Activated CD8-positive, alpha-beta T cell treated with anti-CD3 and anti-CD28 coated beads, Interleukin-2, amount 10 ng/mL, durations not matched to agents 7 days and 5 days (primary cell): ENCODE data around the gene UBLCP1. TPM values are rescaled to one million over a fixed set of nuclear protein-coding genes. Genes with fewer than 3 reads are reported as not detected.
"Not testable (repeated sequence)": the region's sequence is repeated elsewhere in the genome, so short reads cannot be mapped to it uniquely, and the experiment has no call there.

ENCODE experiments used
- ATAC-seq: fragments of 150-1000 bp; cut with Tn5 transposase; one replicate; pipeline ENCODE4 v1.10.0; 2021; ENCODE audit warnings: moderate library complexity
- CTCF ChIA-PET: fragments of 350-600 bp; sonication (Branson Sonifier 250); formaldehyde crosslinking; loops from one replicate; lab custom pipeline; 2021; ENCODE audit warnings: antibody characterized with exemption; lab: Charles Lee
- POLR2A ChIA-PET: fragments of 350-600 bp; sonication (Branson Sonifier 250); formaldehyde crosslinking; loops from one replicate; lab custom pipeline; 2021; ENCODE audit warnings: antibody characterized with exemption; lab: Charles Lee
- DNase-seq: peaks from one replicate; pipeline ENCODE4 v3.0.0-alpha.2; 2020
- H3K27ac Mint-ChIP-seq: one replicate; pipeline ENCODE4 v1.8.0; 2021; ENCODE audit warnings: mild to moderate bottlenecking, mixed read lengths
- H3K27me3 Mint-ChIP-seq: one replicate; pipeline ENCODE4 v1.8.0; 2021; ENCODE audit warnings: low read depth, mixed read lengths
- H3K36me3 Mint-ChIP-seq: one replicate; pipeline ENCODE4 v1.8.0; 2021; ENCODE audit warnings: low read depth, mixed read lengths
- H3K4me1 Mint-ChIP-seq: one replicate; pipeline ENCODE4 v1.8.0; 2021; ENCODE audit warnings: low read depth, mixed read lengths
- H3K4me3 Mint-ChIP-seq: one replicate; pipeline ENCODE4 v1.8.0; 2021; ENCODE audit warnings: mild to moderate bottlenecking, mixed read lengths
- H3K9me3 Mint-ChIP-seq: one replicate; pipeline ENCODE4 v1.8.0; 2022; ENCODE audit warnings: mixed read lengths; ENCODE audit not compliant: insufficient read depth
- total RNA-seq, 2 experiments: library from RNA; stranded (reverse); gene quantifications; one replicate each; pipeline ENCODE4 v1.2.3, GENCODE V29; 2021

Gene UBLCP1
- total RNA-seq: 10 to 100 TPM; 27.8 to 28.4 TPM

- peak within 1 kb of the TSS; percentile 97 for H3K4me3 Mint-ChIP-seq
- H3K4me1 Mint-ChIP-seq: peaks cover 29% of the 10 kb centered on the region
- peak within 1 kb of the TSS; percentile 98 for H3K27ac Mint-ChIP-seq
- peak; percentile 88 for ATAC-seq
- peaks cover 9% of the 10 kb centered on the region for H3K9me3 Mint-ChIP-seq
- H3K27me3 Mint-ChIP-seq: no peaks in the 10 kb centered on the region
- CTCF ChIA-PET: interaction anchor here (1.3 to 1.8 kb wide), 4 partner anchors 8 to 106 kb away, joined by 3 to 8 read pairs (median 4); no protein-coding TSS in a partner anchor
- H3K36me3 Mint-ChIP-seq: peaks cover 37% of the 10 kb centered on the region
- POLR2A ChIA-PET: interaction anchor here (0.7 to 1.7 kb wide), 8 partner anchors 11 to 195 kb away, joined by 3 to 13 read pairs (median 3); no protein-coding TSS in a partner anchor
- peak; percentile 87 for DNase-seq
Observed at GRCh38 chr5:159262859-159263568, at the start of gene UBLCP1. Gene UBLCP1 (plus strand): TSS chr5:159263290. CDS start chr5:159268916, 5,626 bp downstream.

- no peaks in the 10 kb centered on the region for H3K27me3 Mint-ChIP-seq
- H3K9me3 Mint-ChIP-seq: no peaks in the 10 kb centered on the region
- POLR2A ChIA-PET: no interaction called here
- DNase-seq (no peak), ATAC-seq (no peak)
- H3K4me3 Mint-ChIP-seq: no peak overlapping the region
- peaks cover 1% of the 10 kb centered on the region for H3K36me3 Mint-ChIP-seq
- no peak overlapping the region for H3K27ac Mint-ChIP-seq
- CTCF ChIA-PET: interaction anchor here (0.9 to 2.3 kb wide), 5 partner anchors 30 to 197 kb away, joined by 3 to 7 read pairs (median 3); no protein-coding TSS in a partner anchor
- H3K4me1 Mint-ChIP-seq: peaks cover 34% of the 10 kb centered on the region
Observed at GRCh38 chr5:159214486-159215271, 48.4 kb upstream of the UBLCP1 start.

- H3K4me3 Mint-ChIP-seq: no peak overlapping the region
- no peaks in the 10 kb centered on the region for H3K36me3 Mint-ChIP-seq
- peaks cover 22% of the 10 kb centered on the region for H3K4me1 Mint-ChIP-seq
- no peaks in the 10 kb centered on the region for H3K27me3 Mint-ChIP-seq
- H3K9me3 Mint-ChIP-seq: no peaks in the 10 kb centered on the region
- no peak overlapping the region for H3K27ac Mint-ChIP-seq
- no peak for DNase-seq
- ATAC-seq: no peak
- POLR2A ChIA-PET: no interaction called here
- CTCF ChIA-PET: interaction anchor here (0.9 to 2.3 kb wide), 2 partner anchors 29 to 59 kb away, joined by 3 to 6 read pairs; no protein-coding TSS in a partner anchor
Observed at GRCh38 chr5:159215886-159216285, 47.2 kb upstream of the UBLCP1 start.

- CTCF ChIA-PET: interaction anchor here (2.3 kb wide), 1 partner anchor 28 kb away, joined by 6 read pairs; no protein-coding TSS in a partner anchor
- H3K4me1 Mint-ChIP-seq: peaks cover 17% of the 10 kb centered on the region
- POLR2A ChIA-PET: no interaction called here
- no peaks in the 10 kb centered on the region for H3K9me3 Mint-ChIP-seq
- H3K36me3 Mint-ChIP-seq: no peaks in the 10 kb centered on the region
- no peak overlapping the region for H3K27ac Mint-ChIP-seq
- no peaks in the 10 kb centered on the region for H3K27me3 Mint-ChIP-seq
- no peak overlapping the region for H3K4me3 Mint-ChIP-seq
- DNase-seq (no peak), ATAC-seq (no peak)
Observed at GRCh38 chr5:159216454-159216853, 46.6 kb upstream of the UBLCP1 start.

- Mint-ChIP-seq H3K27me3 (no peaks in the 10 kb centered on the region), H3K9me3 (no peaks in the 10 kb centered on the region), H3K4me3 (no peak overlapping the region), H3K27ac (no peak overlapping the region), H3K4me1 (peaks cover 10% of the 10 kb centered on the region), H3K36me3 (no peaks in the 10 kb centered on the region)
- ATAC-seq: no peak
- DNase-seq: no peak
- POLR2A ChIA-PET: no interaction called here
- CTCF ChIA-PET: no interaction called here
Observed at GRCh38 chr5:159217236-159217635, 45.9 kb upstream of the UBLCP1 start.

GRCh38 chr5:159218595-159219023, 44.5 kb upstream of the UBLCP1 start:
- no peak for ATAC-seq
- Mint-ChIP-seq H3K27me3 (no peaks in the 10 kb centered on the region), H3K27ac (no peak overlapping the region), H3K36me3 (no peaks in the 10 kb centered on the region), H3K4me3 (no peak overlapping the region), H3K9me3 (no peaks in the 10 kb centered on the region), H3K4me1 (peaks cover 2% of the 10 kb centered on the region)
- DNase-seq: no peak
- ChIA-PET POLR2A (no interaction called here), CTCF (no interaction called here)

GRCh38 chr5:159220206-159220605, 42.9 kb upstream of the UBLCP1 start:
- Mint-ChIP-seq H3K36me3 (no peaks in the 10 kb centered on the region), H3K4me1 (peaks cover 2% of the 10 kb centered on the region), H3K9me3 (no peaks in the 10 kb centered on the region), H3K27ac (no peak overlapping the region), H3K4me3 (no peak overlapping the region), H3K27me3 (no peaks in the 10 kb centered on the region)
- ATAC-seq (no peak), DNase-seq (no peak)
- ChIA-PET POLR2A (no interaction called here), CTCF (no interaction called here)

GRCh38 chr5:159223469-159223868, 39.6 kb upstream of the UBLCP1 start:
- no peak overlapping the region for H3K27ac Mint-ChIP-seq
- ChIA-PET CTCF (no interaction called here), POLR2A (no interaction called here)
- DNase-seq (no peak), ATAC-seq (no peak)
- H3K27me3 Mint-ChIP-seq: no peaks in the 10 kb centered on the region
- no peaks in the 10 kb centered on the region for H3K36me3 Mint-ChIP-seq
- no peaks in the 10 kb centered on the region for H3K9me3 Mint-ChIP-seq
- no peak overlapping the region for H3K4me3 Mint-ChIP-seq
- H3K4me1 Mint-ChIP-seq: no peaks in the 10 kb centered on the region

- ChIA-PET CTCF (no interaction called here), POLR2A (no interaction called here)
- Mint-ChIP-seq H3K36me3 (no peaks in the 10 kb centered on the region), H3K9me3 (no peaks in the 10 kb centered on the region), H3K27me3 (no peaks in the 10 kb centered on the region), H3K27ac (no peak overlapping the region), H3K4me3 (no peak overlapping the region), H3K4me1 (no peaks in the 10 kb centered on the region)
- DNase-seq (no peak), ATAC-seq (no peak)
Observed at GRCh38 chr5:159224471-159224870, 38.6 kb upstream of the UBLCP1 start.

- H3K9me3 Mint-ChIP-seq: no peaks in the 10 kb centered on the region
- no peak overlapping the region for H3K4me3 Mint-ChIP-seq
Observed at GRCh38 chr5:159226451-159226850, 36.6 kb upstream of the UBLCP1 start.

GRCh38 chr5:159227452-159227851, 35.6 kb upstream of the UBLCP1 start:
- POLR2A ChIA-PET: no interaction called here
- H3K27ac Mint-ChIP-seq: no peak overlapping the region
- no peak for ATAC-seq
- no peaks in the 10 kb centered on the region for H3K27me3 Mint-ChIP-seq
- no peaks in the 10 kb centered on the region for H3K9me3 Mint-ChIP-seq
- no peak overlapping the region for H3K4me3 Mint-ChIP-seq
- no peaks in the 10 kb centered on the region for H3K4me1 Mint-ChIP-seq
- DNase-seq: no peak
- CTCF ChIA-PET: no interaction called here
- H3K36me3 Mint-ChIP-seq: no peaks in the 10 kb centered on the region

More at GRCh38 chr5:159226451-159226850, 36.6 kb upstream of the UBLCP1 start:
- Mint-ChIP-seq H3K27me3 (no peaks in the 10 kb centered on the region), H3K27ac (no peak overlapping the region), H3K4me1 (no peaks in the 10 kb centered on the region), H3K36me3 (no peaks in the 10 kb centered on the region)
- CTCF ChIA-PET: no interaction called here
- POLR2A ChIA-PET: no interaction called here
- DNase-seq: no peak
- no peak for ATAC-seq

GRCh38 chr5:159228097-159228496, 35.0 kb upstream of the UBLCP1 start:
- H3K36me3 Mint-ChIP-seq, CTCF ChIA-PET, H3K4me3 Mint-ChIP-seq, H3K9me3 Mint-ChIP-seq, POLR2A ChIA-PET, H3K27me3 Mint-ChIP-seq, ATAC-seq, H3K4me1 Mint-ChIP-seq, H3K27ac Mint-ChIP-seq, DNase-seq: not testable (repeated sequence)
